ENCODE measurements around the gene SLC27A1. TPM values are rescaled to one million over a fixed set of nuclear protein-coding genes. Genes with fewer than 3 reads are reported as not detected.

The SLC27A1 gene
- total and polyA plus RNA-seq, 9 of the 15 experiments (the other 6 are each of a cell fraction or from before 2014, with no cell fraction given): 0.06 to 3.0 (median 1.1) TPM

GRCh38 chr19:17529239-17530158 lies 59.2 kb downstream of the SLC27A1 start:
- DNase-seq (ENCODE audit: extremely low read depth in 1 of 4, low spot score in 3 of 4) (no peak), ATAC-seq (no peak), FAIRE-seq (no peak)
- H3K9me1 ChIP-seq (ENCODE audit: control insufficient read depth, insufficient read depth, low read length): no peaks in the 10 kb centered on the region
- no peak for TF ChIP-seq ZEB2 (IDR thresholded peaks at IDR 0.05)
- no peak for TF ChIP-seq NFRKB (IDR thresholded peaks at IDR 0.05; ENCODE audit: low read depth)
- TF ChIP-seq HLTF (IDR thresholded peaks at IDR 0.05): peak; percentile 89
- peak; percentile 74; the same call in 1 of the 2 replicates for TF ChIP-seq PTBP1 (IDR thresholded peaks at IDR 0.05; ENCODE audit: low read depth, low read length)
- TF ChIP-seq, protein P1, sequence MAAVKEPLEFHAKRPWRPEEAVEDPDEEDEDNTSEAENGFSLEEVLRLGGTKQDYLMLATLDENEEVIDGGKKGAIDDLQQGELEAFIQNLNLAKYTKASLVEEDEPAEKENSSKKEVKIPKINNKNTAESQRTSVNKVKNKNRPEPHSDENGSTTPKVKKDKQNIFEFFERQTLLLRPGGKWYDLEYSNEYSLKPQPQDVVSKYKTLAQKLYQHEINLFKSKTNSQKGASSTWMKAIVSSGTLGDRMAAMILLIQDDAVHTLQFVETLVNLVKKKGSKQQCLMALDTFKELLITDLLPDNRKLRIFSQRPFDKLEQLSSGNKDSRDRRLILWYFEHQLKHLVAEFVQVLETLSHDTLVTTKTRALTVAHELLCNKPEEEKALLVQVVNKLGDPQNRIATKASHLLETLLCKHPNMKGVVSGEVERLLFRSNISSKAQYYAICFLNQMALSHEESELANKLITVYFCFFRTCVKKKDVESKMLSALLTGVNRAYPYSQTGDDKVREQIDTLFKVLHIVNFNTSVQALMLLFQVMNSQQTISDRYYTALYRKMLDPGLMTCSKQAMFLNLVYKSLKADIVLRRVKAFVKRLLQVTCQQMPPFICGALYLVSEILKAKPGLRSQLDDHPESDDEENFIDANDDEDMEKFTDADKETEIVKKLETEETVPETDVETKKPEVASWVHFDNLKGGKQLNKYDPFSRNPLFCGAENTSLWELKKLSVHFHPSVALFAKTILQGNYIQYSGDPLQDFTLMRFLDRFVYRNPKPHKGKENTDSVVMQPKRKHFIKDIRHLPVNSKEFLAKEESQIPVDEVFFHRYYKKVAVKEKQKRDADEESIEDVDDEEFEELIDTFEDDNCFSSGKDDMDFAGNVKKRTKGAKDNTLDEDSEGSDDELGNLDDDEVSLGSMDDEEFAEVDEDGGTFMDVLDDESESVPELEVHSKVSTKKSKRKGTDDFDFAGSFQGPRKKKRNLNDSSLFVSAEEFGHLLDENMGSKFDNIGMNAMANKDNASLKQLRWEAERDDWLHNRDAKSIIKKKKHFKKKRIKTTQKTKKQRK (IDR thresholded peaks at IDR 0.05; ENCODE audit: borderline replicate concordance, low read depth, low read length): 0 out of 2 replicates have a peak, but pooled peaks have one; percentile 26
- peak; percentile 65 for TF ChIP-seq SMARCA5 (IDR thresholded peaks at IDR 0.05)
- TF ChIP-seq TEAD4 (IDR thresholded peaks at IDR 0.05; ENCODE audit: low read length): no peak
- no peak for TF ChIP-seq TEAD4 (CRISPR knock-in tag; IDR thresholded peaks at IDR 0.05; ENCODE audit: borderline replicate concordance)
- TF ChIP-seq KDM1A (IDR thresholded peaks at IDR 0.05): peak; percentile 12 to 75; a peak in 3 of 4 replicates
- TF ChIP-seq PHF20 (IDR thresholded peaks at IDR 0.05; ENCODE audit: partially characterized antibody): peak; percentile 20
- no peak for TF ChIP-seq KLF6 (CRISPR knock-in tag; IDR thresholded peaks at IDR 0.05; ENCODE audit: borderline replicate concordance)
- TF ChIP-seq ADNP (tag; IDR thresholded peaks at IDR 0.05): peak; percentile 95
- no peak for TF ChIP-seq HINFP (tag; conservative IDR thresholded peaks at IDR 0.05; ENCODE audit: low read depth)
- no peak for TF ChIP-seq SREBF1 (IDR thresholded peaks at IDR 0.05; ENCODE audit: borderline replicate concordance, low read depth, low read length)
- no peak for TF ChIP-seq ZNF3 (CRISPR knock-in tag; IDR thresholded peaks at IDR 0.05)
- TF ChIP-seq BCOR (IDR thresholded peaks at IDR 0.05): peak; percentile 91
- TF ChIP-seq RCOR1 (IDR thresholded peaks at IDR 0.05; ENCODE audit: borderline replicate concordance in 1 of 2, low read depth in 2 of 2, low read length in 2 of 2): peak; percentile 57 to 83; a peak in 3 of 4 replicates
- peak; percentile 97 for TF ChIP-seq RBM25 (IDR thresholded peaks at IDR 0.05; ENCODE audit: low read depth, low read length, severe bottlenecking)
- ChIA-PET CTCF (ENCODE audit: low intra/inter-chr PET ratio) (no interaction called here), POLR2A (interaction anchor here (0.6 to 2.0 kb wide), 6 partner anchors 9 to 330 kb away, joined by 3 to 4 read pairs (median 4); partner anchors contain the start of gene RPL18A)
- in situ Hi-C loops (cut with MboI) (no loop called here), intact Hi-C loops (cut with micrococcal nuclease) (no loop called here)
- no peaks in the 10 kb centered on the region for H3K36me3 ChIP-seq (ENCODE audit: control insufficient read depth, insufficient read depth, low read length)
- H2AFZ ChIP-seq (ENCODE audit: low read depth, low read length): no peak overlapping the region
- no peak overlapping the region for H3K4me3 ChIP-seq
- no peaks in the 10 kb centered on the region for H3K79me2 ChIP-seq (ENCODE audit: control insufficient read depth, insufficient read depth, low read length)
- no peaks in the 10 kb centered on the region for H3K9me3 ChIP-seq (replicated peaks; ENCODE audit: control insufficient read depth, insufficient read depth, low read depth, low read length)
- H3K4me2 ChIP-seq (ENCODE audit: insufficient read depth, low read length): no peak overlapping the region
- no peak overlapping the region for H3K27ac ChIP-seq (ENCODE audit: extremely low read depth, low read depth, low read length)
- peaks cover 0 to 11% of the 10 kb centered on the region in 2 experiments; a peak in 1 of 5 replicates for H3K27me3 ChIP-seq (ENCODE audit: control insufficient read depth in 2 of 2, insufficient read depth in 2 of 2, low read length in 2 of 2)
- no TSS peak for BruUV-seq (replicated peaks)
- no peaks in the 10 kb centered on the region for H4K20me1 ChIP-seq (replicated peaks; ENCODE audit: control insufficient read depth, insufficient read depth, low read length)
- no peak overlapping the region for H3K9ac ChIP-seq (ENCODE audit: insufficient read depth in 1 of 2, low read depth in 2 of 2, low read length in 2 of 2)
- peaks cover 0 to 20% of the 10 kb centered on the region in 2 experiments; a peak in 3 of 5 replicates for H3K4me1 ChIP-seq (replicated peaks in 1 of 2; ENCODE audit: control insufficient read depth in 2 of 2, insufficient read depth in 2 of 2, low read length in 2 of 2)
- 18% methylated on average over 8 of the region's 8 CpGs for WGBS (ENCODE audit: insufficient coverage, low coverage, missing lambda C conversion rate)
